Mucosa of descending colon (tissue), 3 donors: ENCODE results near the gene EPS8. TPM values are rescaled to one million over a fixed set of nuclear protein-coding genes. Genes with fewer than 3 reads are reported as not detected.

Experiments
- ATAC-seq: fragments of 200-7000 bp; cut with Tn5 transposase; one replicate; pipeline ENCODE4 v1.9.1; 2020; ENCODE audit warnings: mild to moderate bottlenecking, moderate library complexity
- DNase-seq, 3 donors: peaks; one replicate each; pipeline ENCODE4 v3.0.0-alpha.2; 2020
- H3K36me3 ChIP-seq: fragments of 200-600 bp; one replicate; pipeline ENCODE4 v1.8.0; 2021; ENCODE audit warnings: low read depth, mild to moderate bottlenecking
- H3K4me1 ChIP-seq: fragments of 200-600 bp; one replicate; pipeline ENCODE4 v1.8.0; 2021; ENCODE audit warnings: low read depth, mild to moderate bottlenecking
- H3K4me3 ChIP-seq: fragments of 200-600 bp; one replicate; pipeline ENCODE4 v1.8.0; 2021; ENCODE audit warnings: mild to moderate bottlenecking
- H3K9me3 ChIP-seq: fragments of 200-600 bp; one replicate; pipeline ENCODE4 v1.8.0; 2021; ENCODE audit warnings: mild to moderate bottlenecking
- CTCF ChIP-seq: fragments of 200-600 bp; IDR thresholded peaks from one replicate; pipeline ENCODE4 v1.8.0; 2022; ENCODE audit warnings: antibody characterized with exemption, mild to moderate bottlenecking
- intact Hi-C, 2 donors: fragments of 100-400 bp; cut with DNase I in 1 of 2; cut with micrococcal nuclease in 1 of 2; formaldehyde crosslinking; loops; one replicate each; pipeline versions ENCODE4 v1.11.0 to v1.11.1; 2022; cut with DNase I, micrococcal nuclease
- total RNA-seq, 3 donors: library from RNA; stranded (reverse); fragmentation: NEBNext Ultra II Directional in 2 of 3; extraction: Animal tissue kit (Norgen Biotek cat#: 25700) in 2 of 3; gene quantifications; one replicate each; pipeline versions ENCODE4 v1.2.1 to v1.2.4, GENCODE V29; 2021 to 2023
- donor health status: DM: no; HTN: no; CAD: no; lungs with moderate emphysema.
- donor health status: DM: no; HTN: no; CAD: no.
- donor health status: DM: no; HTN: yes; CAD: no.

EPS8 gene
- total RNA-seq, 3 donors from 2014 or later, result 100 to 204 (median 135) TPM

GRCh38 chr12:15712823-15713660 lies 76.1 kb downstream of the EPS8 start:
- H3K4me1 ChIP-seq, result peaks cover 26% of the 10 kb centered on the region
- intact Hi-C loops, result no loop called here
- ATAC-seq (peak; percentile 94), DNase-seq (peak in 1 of 3 donors; percentile 93)
- no peak for TF ChIP-seq CTCF
- no peaks in the 10 kb centered on the region for H3K9me3 ChIP-seq
- H3K36me3 ChIP-seq, result no peaks in the 10 kb centered on the region
- H3K4me3 ChIP-seq, result no peak overlapping the region

DNA sequence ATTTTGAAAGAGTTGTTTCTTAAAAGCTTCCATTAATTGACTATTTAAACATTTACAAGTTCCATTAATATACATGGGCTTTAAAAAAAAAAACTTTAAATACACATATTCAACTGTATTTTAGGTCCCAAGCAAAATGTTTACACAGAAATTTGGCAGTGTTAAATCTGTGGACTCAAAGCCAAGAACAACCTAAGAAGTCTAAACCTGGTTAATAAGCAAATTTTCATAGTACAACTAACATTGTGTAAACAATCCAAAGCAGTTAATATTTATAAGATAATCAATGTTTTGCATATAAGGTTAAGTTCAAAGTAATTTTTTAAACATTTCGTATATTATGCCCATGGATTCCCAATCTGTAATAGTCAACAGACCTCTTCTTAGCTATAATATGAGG lies 77.0 kb downstream of the EPS8 start:
- H3K9me3 ChIP-seq, result no peaks in the 10 kb centered on the region
- TF ChIP-seq CTCF, result no peak
- no peak overlapping the region for H3K4me3 ChIP-seq
- ATAC-seq, result no peak
- peaks cover 24% of the 10 kb centered on the region for H3K4me1 ChIP-seq
- H3K36me3 ChIP-seq, result no peaks in the 10 kb centered on the region
- no peak for DNase-seq
- intact Hi-C loops, result no loop called here

DNA sequence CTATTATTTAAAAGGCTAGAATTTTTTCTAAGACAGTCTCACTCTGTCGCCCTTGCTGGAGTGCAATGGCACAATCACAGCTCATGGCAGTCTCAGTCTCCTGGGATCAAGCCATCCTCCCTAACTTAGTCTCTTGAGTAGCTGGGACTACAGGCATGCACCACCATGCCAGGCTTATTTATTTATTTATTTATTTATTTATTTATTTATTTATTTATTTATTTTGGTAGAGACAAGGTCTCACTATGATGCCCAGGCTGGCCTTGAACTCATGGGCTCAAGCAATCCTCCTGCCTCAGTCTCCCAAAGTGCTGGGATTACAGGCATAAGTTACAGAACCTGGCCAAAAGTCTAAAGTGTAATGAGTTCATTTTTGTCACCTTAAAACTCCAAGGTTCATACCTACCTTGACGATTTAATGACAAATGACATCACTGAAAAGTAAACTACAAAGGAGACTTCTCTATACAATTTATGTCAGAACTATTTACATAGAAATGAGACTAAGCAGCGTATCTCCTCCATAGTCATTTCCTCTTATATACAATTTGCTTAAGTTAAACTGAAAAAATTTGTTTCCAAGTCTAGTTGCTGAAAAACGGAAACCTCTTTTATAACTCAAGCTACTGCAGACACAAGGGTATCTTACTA lies 78.2 kb downstream of the EPS8 start:
- intact Hi-C loops, result no loop called here
- H3K4me1 ChIP-seq, result peaks cover 26% of the 10 kb centered on the region
- no peak for TF ChIP-seq CTCF
- no peak for DNase-seq
- ATAC-seq, result peak; percentile 53
- no peak overlapping the region for H3K4me3 ChIP-seq
- no peaks in the 10 kb centered on the region for H3K9me3 ChIP-seq
- H3K36me3 ChIP-seq, result no peaks in the 10 kb centered on the region

DNA sequence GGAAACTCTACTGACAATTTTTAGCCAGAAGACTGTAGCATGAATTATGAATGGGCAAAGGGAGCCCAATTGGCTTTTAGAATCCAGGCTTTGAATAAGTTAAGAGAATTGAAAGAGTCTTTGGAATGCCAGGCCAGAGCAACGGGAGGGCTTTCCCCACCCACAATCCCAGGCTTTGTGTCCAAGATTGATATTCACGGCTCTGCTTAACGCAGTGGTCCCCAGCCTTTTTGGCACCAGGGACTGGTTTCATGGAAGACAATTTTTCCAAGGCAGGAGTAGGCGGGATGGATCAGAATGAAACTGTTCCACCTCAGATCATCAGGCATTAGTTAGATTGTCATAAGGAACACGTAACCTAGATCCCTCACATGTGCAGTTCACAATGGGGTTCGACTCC lies 79.6 kb downstream of the EPS8 start:
- intact Hi-C loops, result no loop called here
- H3K9me3 ChIP-seq, result no peaks in the 10 kb centered on the region
- TF ChIP-seq CTCF, result no peak
- ATAC-seq (no peak), DNase-seq (no peak)
- no peak overlapping the region for H3K4me3 ChIP-seq
- no peaks in the 10 kb centered on the region for H3K36me3 ChIP-seq
- H3K4me1 ChIP-seq, result peaks cover 21% of the 10 kb centered on the region

GRCh38 chr12:15708396-15709076 lies 80.7 kb downstream of the EPS8 start:
- Histone ChIP-seq H3K36me3 (no peaks in the 10 kb centered on the region), H3K4me3 (no peak overlapping the region), H3K9me3 (no peaks in the 10 kb centered on the region), H3K4me1 (peaks cover 12% of the 10 kb centered on the region)
- intact Hi-C loops, result no loop called here
- no peak for ATAC-seq
- TF ChIP-seq CTCF, result no peak
- no peak for DNase-seq
